GM12878 (cell line): ENCODE data around the gene HTRA3. TPM values are rescaled to one million over a fixed set of nuclear protein-coding genes. Genes with fewer than 3 reads are reported as not detected.

Experiments
- ATAC-seq: fragments of 200-7000 bp; cut with Tn5 transposase; 3 replicates; pipeline ENCODE4 v1.9.1; 2020; ENCODE audit warnings: mild to moderate bottlenecking, moderate library complexity
- BruUV-seq: library from RNA; stranded (reverse); fragments of 400-500 nt; replicated peaks from 2 replicates; lab custom pipeline; 2021; lab: Mats Ljungman, UMichigan
- CTCF ChIA-PET: fragments of 300-600 bp; sonication (Branson Sonifier 250); formaldehyde crosslinking; extraction: SDS; loops from one replicate; lab custom pipeline; 2021; ENCODE audit warnings: inconsistent platforms; lab: Yijun Ruan, JAX
- POLR2A ChIA-PET: fragments of 350-600 bp; formaldehyde crosslinking; extraction: SDS; loops from one replicate; lab custom pipeline; 2021; ENCODE audit warnings: inconsistent platforms; lab: Charles Lee
- RAD21 ChIA-PET: fragments of 300-600 bp; sonication (Branson Sonifier 250); formaldehyde crosslinking; loops from one replicate; lab custom pipeline; 2023; ENCODE audit warnings: antibody characterized with exemption; ENCODE audit not compliant: unreplicated experiment; lab: Charles Lee
- SMC1A ChIA-PET: fragments of 300-600 bp; sonication (Branson Sonifier 250); formaldehyde crosslinking; loops from one replicate; lab custom pipeline; 2023; ENCODE audit not compliant: unreplicated experiment, uncharacterized antibody; lab: Charles Lee
- DNase-seq: peaks from one replicate; pipeline ENCODE4 v3.0.0-alpha.2; 2011; ENCODE audit warnings: low read depth, low spot score
- FAIRE-seq: peaks from 3 replicates; lab custom pipeline; 2011; peaks lifted over from hg19 to GRCh38; lab: Jason Lieb, UNC
- H2AFZ ChIP-seq: 2 replicates; pipeline ENCODE4 v1.6.0; 2011; ENCODE audit warnings: low read depth, low read length, control low read depth; ENCODE audit not compliant: control insufficient read depth
- H3K27ac ChIP-seq: 2 replicates; pipeline ENCODE4 v1.5.1; 2011; ENCODE audit warnings: control low read depth; ENCODE audit not compliant: control insufficient read depth, insufficient read depth
- H3K27me3 ChIP-seq, 2 experiments: replicated peaks in 1 of 2; 2 replicates each; pipeline versions ENCODE4 v1.6.0 to v1.6.1; 2011; ENCODE audit warnings: low read length in 1 of 2; ENCODE audit not compliant: control insufficient read depth in 2 of 2, insufficient read depth in 2 of 2
- H3K36me3 ChIP-seq, 2 experiments: 2 replicates each; pipeline ENCODE4 v1.5.1; 2011; ENCODE audit warnings: low read length in 1 of 2; ENCODE audit not compliant: control insufficient read depth in 2 of 2, insufficient read depth in 2 of 2
- H3K4me1 ChIP-seq: 2 replicates; pipeline ENCODE4 v1.6.1; 2011; ENCODE audit warnings: mild to moderate bottlenecking, low read length, moderate library complexity, mixed read lengths; ENCODE audit not compliant: control insufficient read depth, insufficient read depth
- H3K4me2 ChIP-seq: 2 replicates; pipeline ENCODE4 v1.6.0; 2011; ENCODE audit warnings: control low read depth; ENCODE audit not compliant: control insufficient read depth, insufficient read depth
- H3K4me3 ChIP-seq: fragments of 200-600 bp; sonication (generic); 2 replicates; pipeline ENCODE4 v1.5.1; 2016
- H3K79me2 ChIP-seq: 2 replicates; pipeline ENCODE4 v1.6.0; 2011; ENCODE audit warnings: low read length; ENCODE audit not compliant: control insufficient read depth, insufficient read depth
- H3K9ac ChIP-seq: 2 replicates; pipeline ENCODE4 v1.8.0; 2011; ENCODE audit warnings: low read length, control low read depth, mixed read lengths; ENCODE audit not compliant: control insufficient read depth, insufficient read depth
- H3K9me3 ChIP-seq: replicated peaks from 3 replicates; pipeline ENCODE4 v1.5.1; 2011; ENCODE audit warnings: mild to moderate bottlenecking, low read length; ENCODE audit not compliant: control insufficient read depth, insufficient read depth
- H4K20me1 ChIP-seq: 2 replicates; pipeline ENCODE4 v1.6.0; 2011; ENCODE audit not compliant: control insufficient read depth, insufficient read depth
- BACH1 ChIP-seq: fragments of 450-650 bp; IDR thresholded peaks from 2 replicates; pipeline ENCODE4 v1.6.1; 2017; ENCODE audit warnings: mild to moderate bottlenecking, borderline replicate concordance
- TAF1 ChIP-seq: IDR thresholded peaks from 2 replicates; pipeline ENCODE4 v1.6.1; 2011; ENCODE audit warnings: mild to moderate bottlenecking, low read depth, low read length, borderline replicate concordance
- TCF3 ChIP-seq: IDR thresholded peaks from 2 replicates; pipeline ENCODE4 v1.6.1; 2012; ENCODE audit warnings: low read depth, mild to moderate bottlenecking, low read length, borderline replicate concordance; ENCODE audit not compliant: insufficient read depth
- WGBS: methylation state at CpG from one replicate; pipeline ENCODE4 v1.1.6; 2016; ENCODE audit warnings: low lambda C conversion rate; ENCODE audit not compliant: insufficient replicate concordance, insufficient coverage; ENCODE audit errors: missing lambda C conversion rate; 5-methylcytosine and 5-hydroxymethylcytosine counted together
- in situ Hi-C: fragments of 300-500 bp; cut with MboI; formaldehyde crosslinking; loops from 9 replicates; pipeline ENCODE4 v1.14.3; 2018; ENCODE audit warnings: mixed read lengths
- intact Hi-C: fragments of 100-400 bp; cut with micrococcal nuclease; formaldehyde crosslinking; loops from one replicate; pipeline ENCODE4 v1.14.2; 2022; ENCODE audit not compliant: unreplicated experiment
- polyA plus RNA-seq, 11 experiments: library from polyadenylated mRNA; depleted of rRNA in 4 of 11; unstranded in 6 of 11; stranded (reverse) in 5 of 11; fragments of >200 nt; fragmentation: Nextera tagmentation in 4 of 11; fragmentation: Illumina TruSeq in 1 of 11; extraction: Ambion mirVana in 4 of 11; extraction: Trizol in 1 of 11; gene quantifications; 1 replicate in 1 of 11; 2 replicates in 10 of 11; pipeline versions ENCODE4 v1.2.1 to v1.2.3, GENCODE V29; 2011 to 2016; ENCODE audit warnings: inconsistent platforms in 2 of 11, missing spikeins in 2 of 11, low read depth in 1 of 11
- total RNA-seq, 4 experiments: library from RNA; depleted of rRNA in 3 of 4; stranded (reverse); fragments of >200 nt in 3 of 4; fragmentation: Illumina TruSeq in 1 of 4; extraction: Trizol in 1 of 4; gene quantifications; 2 replicates each; pipeline versions ENCODE4 v1.2.1 to v1.2.3, GENCODE V29; 2013 to 2021
- TF ChIP-seq, protein P1 (sequence below): fragments of 450-650 bp; IDR thresholded peaks from 2 replicates; pipeline ENCODE4 v1.6.1; 2017; ENCODE audit warnings: low read depth, mild to moderate bottlenecking, moderate library complexity
- TF ChIP-seq, protein P2 (sequence below): IDR thresholded peaks from 2 replicates; pipeline ENCODE4 v1.6.1; 2011; ENCODE audit warnings: borderline replicate concordance, low read depth, mild to moderate bottlenecking, moderate library complexity, low read length; ENCODE audit not compliant: insufficient read depth, poor library complexity, severe bottlenecking

The HTRA3 gene
- total and polyA plus RNA-seq, 10 of the 15 experiments (the other 5 are each of a cell fraction or from before 2014, with no cell fraction given): 0.04 to 1.2 (median 0.08) TPM; not detected in 7

DNA sequence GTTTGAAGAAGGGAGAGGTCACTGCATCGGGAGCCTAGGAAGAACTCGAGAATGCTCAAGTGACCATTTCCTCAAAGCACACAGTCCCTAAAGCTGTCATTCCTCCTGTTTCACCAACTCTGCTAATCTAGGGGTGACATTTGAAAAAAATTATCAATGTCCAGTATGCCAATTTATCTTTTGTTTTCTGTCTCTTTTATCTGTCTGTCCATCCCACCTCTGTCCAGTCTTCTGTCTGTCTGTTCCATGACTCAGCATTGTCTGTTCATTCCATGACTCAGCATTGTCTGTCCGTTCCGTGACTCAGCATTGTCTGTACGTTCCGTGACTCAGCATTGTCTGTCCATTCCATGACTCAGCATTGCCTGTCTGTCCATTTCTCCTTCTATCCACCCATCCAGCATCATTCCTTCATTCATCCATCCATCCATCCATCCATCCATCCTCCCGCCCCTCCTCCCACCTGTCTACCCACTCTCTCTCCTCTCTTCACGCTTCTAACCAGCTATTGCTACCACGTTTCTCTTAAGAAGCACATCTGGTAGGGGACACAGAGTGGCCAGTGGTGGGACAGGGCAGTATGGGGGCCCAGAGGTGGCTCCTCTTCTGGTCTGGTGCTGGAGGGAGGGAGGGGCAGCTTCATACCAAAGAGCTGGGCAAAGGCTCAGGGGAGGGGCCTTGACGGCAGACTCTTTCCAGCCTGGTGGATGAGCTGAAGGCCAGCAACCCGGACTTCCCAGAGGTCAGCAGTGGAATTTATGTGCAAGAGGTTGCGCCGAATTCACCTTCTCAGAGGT lies 34.1 kb downstream of the HTRA3 start:
- 43% methylated on average over 13 of the region's 13 CpGs for WGBS
- ATAC-seq (no peak), FAIRE-seq (no peak), DNase-seq (no peak)
- ChIA-PET SMC1A (interaction anchor here (0.9 kb wide), 1 partner anchor 16 kb away, joined by 4 read pairs; no protein-coding TSS in a partner anchor), CTCF (interaction anchor here (0.9 to 1.4 kb wide), 2 partner anchors 37 to 127 kb away, joined by 3 read pairs; no protein-coding TSS in a partner anchor), RAD21 (no interaction called here), POLR2A (no interaction called here)
- no peak overlapping the region for H3K27ac ChIP-seq
- H3K4me1 ChIP-seq: no peaks in the 10 kb centered on the region
- H2AFZ ChIP-seq: no peak overlapping the region
- in situ Hi-C loops (no loop called here), intact Hi-C loops (no loop called here)
- H4K20me1 ChIP-seq: no peaks in the 10 kb centered on the region
- no peak overlapping the region for H3K9ac ChIP-seq
- H3K36me3 ChIP-seq: no peaks in the 10 kb centered on the region
- H3K4me3 ChIP-seq: no peak overlapping the region
- no peaks in the 10 kb centered on the region for H3K9me3 ChIP-seq
- H3K27me3 ChIP-seq: no peaks in the 10 kb centered on the region; a peak in 1 of 4 replicates
- TF ChIP-seq BACH1 (peak; percentile 98), TCF3 (peak; percentile 53; the same call in 1 of the 2 replicates), TAF1 (no peak)
- TF ChIP-seq, protein P1, sequence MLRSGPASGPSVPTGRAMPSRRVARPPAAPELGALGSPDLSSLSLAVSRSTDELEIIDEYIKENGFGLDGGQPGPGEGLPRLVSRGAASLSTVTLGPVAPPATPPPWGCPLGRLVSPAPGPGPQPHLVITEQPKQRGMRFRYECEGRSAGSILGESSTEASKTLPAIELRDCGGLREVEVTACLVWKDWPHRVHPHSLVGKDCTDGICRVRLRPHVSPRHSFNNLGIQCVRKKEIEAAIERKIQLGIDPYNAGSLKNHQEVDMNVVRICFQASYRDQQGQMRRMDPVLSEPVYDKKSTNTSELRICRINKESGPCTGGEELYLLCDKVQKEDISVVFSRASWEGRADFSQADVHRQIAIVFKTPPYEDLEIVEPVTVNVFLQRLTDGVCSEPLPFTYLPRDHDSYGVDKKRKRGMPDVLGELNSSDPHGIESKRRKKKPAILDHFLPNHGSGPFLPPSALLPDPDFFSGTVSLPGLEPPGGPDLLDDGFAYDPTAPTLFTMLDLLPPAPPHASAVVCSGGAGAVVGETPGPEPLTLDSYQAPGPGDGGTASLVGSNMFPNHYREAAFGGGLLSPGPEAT: no peak
- TF ChIP-seq, protein P2, sequence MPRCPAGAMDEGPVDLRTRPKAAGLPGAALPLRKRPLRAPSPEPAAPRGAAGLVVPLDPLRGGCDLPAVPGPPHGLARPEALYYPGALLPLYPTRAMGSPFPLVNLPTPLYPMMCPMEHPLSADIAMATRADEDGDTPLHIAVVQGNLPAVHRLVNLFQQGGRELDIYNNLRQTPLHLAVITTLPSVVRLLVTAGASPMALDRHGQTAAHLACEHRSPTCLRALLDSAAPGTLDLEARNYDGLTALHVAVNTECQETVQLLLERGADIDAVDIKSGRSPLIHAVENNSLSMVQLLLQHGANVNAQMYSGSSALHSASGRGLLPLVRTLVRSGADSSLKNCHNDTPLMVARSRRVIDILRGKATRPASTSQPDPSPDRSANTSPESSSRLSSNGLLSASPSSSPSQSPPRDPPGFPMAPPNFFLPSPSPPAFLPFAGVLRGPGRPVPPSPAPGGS: peak; percentile 88
- H3K79me2 ChIP-seq: no peaks in the 10 kb centered on the region
- H3K4me2 ChIP-seq: no peak overlapping the region
- BruUV-seq: no TSS peak
